ENCODE measurements around the gene MEIS1. TPM values are rescaled to one million over a fixed set of nuclear protein-coding genes. Genes with fewer than 3 reads are reported as not detected.
A peak's percentile ranks its signal among the peaks of the same experiment; 100 is the strongest.

MEIS1 gene
- total RNA-seq, 1 donor from 2014 or later = 3.4 TPM

DNA sequence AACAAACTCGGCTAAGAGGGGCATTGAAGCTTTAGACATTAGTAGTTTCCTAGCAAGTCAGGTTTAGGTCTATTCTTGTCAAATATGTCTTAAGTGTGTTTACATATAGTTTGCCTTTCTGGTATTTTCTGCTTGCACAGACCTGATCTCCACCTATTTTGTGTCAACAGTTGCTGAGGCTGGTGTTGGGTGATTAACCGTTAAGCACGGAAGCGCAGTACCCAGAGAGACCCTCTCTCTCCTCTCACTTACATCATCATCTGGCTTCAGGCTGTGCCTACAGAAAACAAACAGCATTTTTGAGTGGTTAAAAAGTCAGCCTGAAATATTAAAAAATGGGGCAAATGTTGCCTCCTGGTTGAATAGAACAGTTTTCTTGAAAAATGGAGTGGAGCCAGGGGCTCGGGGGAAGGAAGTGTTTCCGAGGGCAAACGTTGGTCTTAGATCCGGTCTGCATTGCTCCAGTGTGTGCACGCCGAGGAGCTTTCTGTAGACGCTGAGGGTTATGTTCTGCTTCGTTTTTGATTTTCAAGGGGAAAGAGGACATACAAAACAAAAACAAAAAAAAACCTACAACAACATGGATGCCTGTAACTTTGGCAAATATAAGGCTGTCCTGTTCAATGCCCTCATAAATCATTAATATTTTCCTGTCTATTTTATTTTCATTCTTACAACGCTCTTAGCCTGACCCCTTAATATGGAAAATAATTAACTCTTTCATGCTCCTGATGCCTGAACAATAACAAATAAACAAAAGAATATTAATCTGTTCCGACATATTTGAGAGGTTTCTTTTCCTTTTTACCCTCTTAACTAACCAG lies 120.8 kb downstream of the MEIS1 start:
- Mint-ChIP-seq H3K36me3 (ENCODE audit: low read depth, unreplicated experiment) (no peaks in the 10 kb centered on the region), H3K27ac (ENCODE audit: unreplicated experiment) (no peak overlapping the region), H3K27me3 (ENCODE audit: low read depth, unreplicated experiment) (no peaks in the 10 kb centered on the region), H3K4me3 (ENCODE audit: unreplicated experiment) (no peak overlapping the region), H3K9me3 (ENCODE audit: unreplicated experiment) (no peaks in the 10 kb centered on the region), H3K4me1 (ENCODE audit: low read depth, unreplicated experiment) (no peaks in the 10 kb centered on the region)
- Histone ChIP-seq H3K36me3 (ENCODE audit: insufficient read depth, low read length) (no peaks in the 10 kb centered on the region), H3K27ac (ENCODE audit: low read depth, low read length) (no peak overlapping the region), H3K27me3 (ENCODE audit: insufficient read depth, low read length) (no peaks in the 10 kb centered on the region), H3K9me3 (ENCODE audit: insufficient read depth, low read depth, low read length) (no peaks in the 10 kb centered on the region), H3K79me2 (ENCODE audit: insufficient read depth, low read length) (no peaks in the 10 kb centered on the region), H4K20me1 (ENCODE audit: insufficient read depth, low read length) (no peaks in the 10 kb centered on the region), H3K9ac (ENCODE audit: low read length) (peak overlapping the region; percentile 1), H3K4me3 (ENCODE audit: insufficient read depth, low read depth, low read length) (no peak overlapping the region), H2AFZ (ENCODE audit: low read depth, low read length) (no peak overlapping the region), H3K4me1 (ENCODE audit: insufficient read depth, low read length) (no peaks in the 10 kb centered on the region), H3K4me2 (ENCODE audit: low read length) (peak overlapping the region; percentile 50)
- FAIRE-seq = no peak
- TF ChIP-seq, protein P1, sequence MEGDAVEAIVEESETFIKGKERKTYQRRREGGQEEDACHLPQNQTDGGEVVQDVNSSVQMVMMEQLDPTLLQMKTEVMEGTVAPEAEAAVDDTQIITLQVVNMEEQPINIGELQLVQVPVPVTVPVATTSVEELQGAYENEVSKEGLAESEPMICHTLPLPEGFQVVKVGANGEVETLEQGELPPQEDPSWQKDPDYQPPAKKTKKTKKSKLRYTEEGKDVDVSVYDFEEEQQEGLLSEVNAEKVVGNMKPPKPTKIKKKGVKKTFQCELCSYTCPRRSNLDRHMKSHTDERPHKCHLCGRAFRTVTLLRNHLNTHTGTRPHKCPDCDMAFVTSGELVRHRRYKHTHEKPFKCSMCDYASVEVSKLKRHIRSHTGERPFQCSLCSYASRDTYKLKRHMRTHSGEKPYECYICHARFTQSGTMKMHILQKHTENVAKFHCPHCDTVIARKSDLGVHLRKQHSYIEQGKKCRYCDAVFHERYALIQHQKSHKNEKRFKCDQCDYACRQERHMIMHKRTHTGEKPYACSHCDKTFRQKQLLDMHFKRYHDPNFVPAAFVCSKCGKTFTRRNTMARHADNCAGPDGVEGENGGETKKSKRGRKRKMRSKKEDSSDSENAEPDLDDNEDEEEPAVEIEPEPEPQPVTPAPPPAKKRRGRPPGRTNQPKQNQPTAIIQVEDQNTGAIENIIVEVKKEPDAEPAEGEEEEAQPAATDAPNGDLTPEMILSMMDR (IDR thresholded peaks at IDR 0.05; ENCODE audit: insufficient read depth, low read depth, low read length) = no peak
- TF ChIP-seq EZH2 (IDR thresholded peaks at IDR 0.05; ENCODE audit: insufficient read depth, low read length) = no peak
- no peak for DNase-seq (ENCODE audit: low read depth)

DNA sequence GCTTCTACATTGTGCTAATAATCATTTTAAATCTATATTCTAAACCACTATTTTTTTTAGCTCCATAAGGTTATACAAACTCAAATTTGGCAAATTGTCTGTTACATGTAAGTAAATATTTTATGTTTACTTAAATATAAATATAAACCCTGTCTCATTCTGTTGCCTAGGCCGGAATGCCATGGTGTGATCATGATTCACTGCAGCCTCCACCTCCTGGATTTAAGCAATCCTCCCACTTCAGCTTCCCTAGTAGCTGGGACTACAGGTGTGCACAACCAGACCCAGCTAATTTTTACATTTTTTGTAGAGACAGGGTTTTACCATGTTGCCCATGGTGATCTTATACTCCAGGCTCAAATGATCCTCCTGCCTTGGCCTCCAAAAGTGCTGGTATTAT lies 124.7 kb downstream of the MEIS1 start:
- Histone ChIP-seq H3K9ac (ENCODE audit: low read length) (no peak overlapping the region), H3K4me3 (ENCODE audit: insufficient read depth, low read depth, low read length) (no peak overlapping the region), H3K9me3 (ENCODE audit: insufficient read depth, low read depth, low read length) (no peaks in the 10 kb centered on the region), H3K27ac (ENCODE audit: low read depth, low read length) (no peak overlapping the region), H3K79me2 (ENCODE audit: insufficient read depth, low read length) (no peaks in the 10 kb centered on the region), H3K36me3 (ENCODE audit: insufficient read depth, low read length) (no peaks in the 10 kb centered on the region), H3K4me2 (ENCODE audit: low read length) (no peak overlapping the region), H4K20me1 (ENCODE audit: insufficient read depth, low read length) (no peaks in the 10 kb centered on the region), H3K27me3 (ENCODE audit: insufficient read depth, low read length) (no peaks in the 10 kb centered on the region), H2AFZ (ENCODE audit: low read depth, low read length) (no peak overlapping the region), H3K4me1 (ENCODE audit: insufficient read depth, low read length) (peaks cover 3% of the 10 kb centered on the region)
- TF ChIP-seq, protein P1 (IDR thresholded peaks at IDR 0.05; ENCODE audit: insufficient read depth, low read depth, low read length) = no peak
- no peak for TF ChIP-seq EZH2 (IDR thresholded peaks at IDR 0.05; ENCODE audit: insufficient read depth, low read length)
- Mint-ChIP-seq H3K27ac (ENCODE audit: unreplicated experiment) (no peak overlapping the region), H3K36me3 (ENCODE audit: low read depth, unreplicated experiment) (no peaks in the 10 kb centered on the region), H3K4me1 (ENCODE audit: low read depth, unreplicated experiment) (peaks cover 8% of the 10 kb centered on the region), H3K9me3 (ENCODE audit: unreplicated experiment) (no peaks in the 10 kb centered on the region), H3K4me3 (ENCODE audit: unreplicated experiment) (no peak overlapping the region), H3K27me3 (ENCODE audit: low read depth, unreplicated experiment) (no peaks in the 10 kb centered on the region)
- no peak for FAIRE-seq
- no peak for DNase-seq (ENCODE audit: low read depth)

DNA sequence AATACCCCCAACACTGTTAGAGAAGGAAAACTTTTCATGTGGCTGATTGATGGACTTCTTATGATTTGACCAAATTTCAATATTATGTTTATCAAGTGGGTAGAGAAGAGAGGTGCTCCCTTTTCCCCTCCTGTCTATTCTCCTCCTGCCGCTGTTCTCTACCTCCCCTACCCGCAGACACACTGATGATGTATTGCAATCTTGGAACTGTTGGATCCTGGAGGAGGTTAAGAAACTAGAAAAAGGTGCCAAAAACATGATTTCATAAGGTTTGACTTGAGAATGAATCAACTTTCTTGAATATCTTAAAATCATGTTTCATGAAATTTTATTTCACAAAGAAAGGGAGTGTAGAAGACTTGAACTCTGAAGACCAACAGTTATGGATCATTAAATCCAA lies 125.8 kb downstream of the MEIS1 start:
- Mint-ChIP-seq H3K27ac (ENCODE audit: unreplicated experiment) (no peak overlapping the region), H3K9me3 (ENCODE audit: unreplicated experiment) (no peaks in the 10 kb centered on the region), H3K4me3 (ENCODE audit: unreplicated experiment) (no peak overlapping the region), H3K36me3 (ENCODE audit: low read depth, unreplicated experiment) (no peaks in the 10 kb centered on the region), H3K4me1 (ENCODE audit: low read depth, unreplicated experiment) (peaks cover 8% of the 10 kb centered on the region), H3K27me3 (ENCODE audit: low read depth, unreplicated experiment) (no peaks in the 10 kb centered on the region)
- Histone ChIP-seq H4K20me1 (ENCODE audit: insufficient read depth, low read length) (peaks cover 4% of the 10 kb centered on the region), H3K27me3 (ENCODE audit: insufficient read depth, low read length) (no peaks in the 10 kb centered on the region), H3K36me3 (ENCODE audit: insufficient read depth, low read length) (no peaks in the 10 kb centered on the region), H3K9me3 (ENCODE audit: insufficient read depth, low read depth, low read length) (no peaks in the 10 kb centered on the region), H2AFZ (ENCODE audit: low read depth, low read length) (no peak overlapping the region), H3K4me2 (ENCODE audit: low read length) (no peak overlapping the region), H3K27ac (ENCODE audit: low read depth, low read length) (no peak overlapping the region), H3K9ac (ENCODE audit: low read length) (no peak overlapping the region), H3K79me2 (ENCODE audit: insufficient read depth, low read length) (no peaks in the 10 kb centered on the region), H3K4me3 (ENCODE audit: insufficient read depth, low read depth, low read length) (no peak overlapping the region), H3K4me1 (ENCODE audit: insufficient read depth, low read length) (peaks cover 3% of the 10 kb centered on the region)
- FAIRE-seq = no peak
- TF ChIP-seq, protein P1 (IDR thresholded peaks at IDR 0.05; ENCODE audit: insufficient read depth, low read depth, low read length) = no peak
- no peak for TF ChIP-seq EZH2 (IDR thresholded peaks at IDR 0.05; ENCODE audit: insufficient read depth, low read length)
- DNase-seq (ENCODE audit: low read depth) = no peak

Data from astrocyte (in vitro differentiated cells and primary cell).